NB4 (cell line): ENCODE results near the gene FMNL1.

Experiments used
- MYC ChIP-seq: IDR thresholded peaks from 2 replicates; pipeline ENCODE4 v1.6.1; 2011; ENCODE audit warnings: low read depth, low read length
- POLR2A ChIP-seq: IDR thresholded peaks from 2 replicates; pipeline ENCODE4 v1.6.1; 2011; ENCODE audit warnings: mild to moderate bottlenecking; ENCODE audit not compliant: insufficient read length; ENCODE audit errors: extremely low read depth
- TF ChIP-seq, protein P1 (sequence below): IDR thresholded peaks from one replicate; pipeline ENCODE4 v1.5.1; 2012; ENCODE audit warnings: low read depth, low read length

- TF ChIP-seq POLR2A (no peak), MYC (no peak)
- TF ChIP-seq, protein P1, sequence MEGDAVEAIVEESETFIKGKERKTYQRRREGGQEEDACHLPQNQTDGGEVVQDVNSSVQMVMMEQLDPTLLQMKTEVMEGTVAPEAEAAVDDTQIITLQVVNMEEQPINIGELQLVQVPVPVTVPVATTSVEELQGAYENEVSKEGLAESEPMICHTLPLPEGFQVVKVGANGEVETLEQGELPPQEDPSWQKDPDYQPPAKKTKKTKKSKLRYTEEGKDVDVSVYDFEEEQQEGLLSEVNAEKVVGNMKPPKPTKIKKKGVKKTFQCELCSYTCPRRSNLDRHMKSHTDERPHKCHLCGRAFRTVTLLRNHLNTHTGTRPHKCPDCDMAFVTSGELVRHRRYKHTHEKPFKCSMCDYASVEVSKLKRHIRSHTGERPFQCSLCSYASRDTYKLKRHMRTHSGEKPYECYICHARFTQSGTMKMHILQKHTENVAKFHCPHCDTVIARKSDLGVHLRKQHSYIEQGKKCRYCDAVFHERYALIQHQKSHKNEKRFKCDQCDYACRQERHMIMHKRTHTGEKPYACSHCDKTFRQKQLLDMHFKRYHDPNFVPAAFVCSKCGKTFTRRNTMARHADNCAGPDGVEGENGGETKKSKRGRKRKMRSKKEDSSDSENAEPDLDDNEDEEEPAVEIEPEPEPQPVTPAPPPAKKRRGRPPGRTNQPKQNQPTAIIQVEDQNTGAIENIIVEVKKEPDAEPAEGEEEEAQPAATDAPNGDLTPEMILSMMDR: no peak
These were observed 40.2 kb downstream of the FMNL1 start, which contains the start of gene SPATA32 for GRCh38 chr17:45261577-45262515.
